ENCODE data around the gene LTBP2.
A peak's percentile ranks its signal among the peaks of the same experiment; 100 is the strongest.

DNA sequence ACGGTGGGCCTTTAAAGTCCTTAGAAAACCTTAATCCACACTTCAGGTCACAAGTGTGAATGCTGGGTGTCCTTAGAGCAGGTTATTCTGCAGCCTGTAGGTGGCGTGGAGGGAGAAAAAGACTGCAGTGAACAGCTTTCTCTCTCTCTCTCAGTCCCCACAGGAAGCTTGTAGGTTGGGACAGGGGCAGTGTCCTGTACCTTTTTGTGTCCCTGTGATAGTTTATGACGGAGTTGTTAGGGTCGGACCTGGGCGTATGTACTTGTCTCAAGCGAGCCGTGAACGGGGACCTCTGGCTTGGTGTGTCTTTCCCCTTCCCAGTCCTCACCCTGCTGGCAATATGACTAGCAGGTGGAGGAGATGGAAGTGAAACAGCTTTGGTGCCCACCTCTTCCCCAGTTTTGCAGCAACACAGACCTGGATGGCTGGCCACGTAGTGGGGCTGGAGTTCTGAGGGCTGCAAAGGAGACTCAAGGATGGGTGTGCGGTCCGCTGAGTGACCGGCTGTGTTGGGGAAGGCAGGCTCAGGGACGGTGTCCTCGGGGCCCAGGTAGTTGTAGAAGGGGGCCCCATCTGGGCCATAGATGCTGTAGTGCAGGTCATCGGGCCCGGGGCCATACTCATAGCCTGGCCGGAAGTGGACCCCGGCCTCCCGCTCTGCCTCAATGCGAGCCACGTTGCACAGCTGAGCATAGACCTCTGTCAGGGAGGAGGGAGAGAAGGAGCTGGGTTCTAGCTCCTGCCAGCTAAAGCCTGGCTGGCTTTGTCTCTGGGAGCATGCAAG is 109.6 kb downstream of the LTBP2 start:
- TF ChIP-seq, protein P1, sequence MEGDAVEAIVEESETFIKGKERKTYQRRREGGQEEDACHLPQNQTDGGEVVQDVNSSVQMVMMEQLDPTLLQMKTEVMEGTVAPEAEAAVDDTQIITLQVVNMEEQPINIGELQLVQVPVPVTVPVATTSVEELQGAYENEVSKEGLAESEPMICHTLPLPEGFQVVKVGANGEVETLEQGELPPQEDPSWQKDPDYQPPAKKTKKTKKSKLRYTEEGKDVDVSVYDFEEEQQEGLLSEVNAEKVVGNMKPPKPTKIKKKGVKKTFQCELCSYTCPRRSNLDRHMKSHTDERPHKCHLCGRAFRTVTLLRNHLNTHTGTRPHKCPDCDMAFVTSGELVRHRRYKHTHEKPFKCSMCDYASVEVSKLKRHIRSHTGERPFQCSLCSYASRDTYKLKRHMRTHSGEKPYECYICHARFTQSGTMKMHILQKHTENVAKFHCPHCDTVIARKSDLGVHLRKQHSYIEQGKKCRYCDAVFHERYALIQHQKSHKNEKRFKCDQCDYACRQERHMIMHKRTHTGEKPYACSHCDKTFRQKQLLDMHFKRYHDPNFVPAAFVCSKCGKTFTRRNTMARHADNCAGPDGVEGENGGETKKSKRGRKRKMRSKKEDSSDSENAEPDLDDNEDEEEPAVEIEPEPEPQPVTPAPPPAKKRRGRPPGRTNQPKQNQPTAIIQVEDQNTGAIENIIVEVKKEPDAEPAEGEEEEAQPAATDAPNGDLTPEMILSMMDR (IDR thresholded peaks at IDR 0.05): peak in 3 of 4 donors; percentile 11 to 25 (median 12)
- no peak for TF ChIP-seq POLR2A (IDR thresholded peaks at IDR 0.05)
